GM12874 (cell line): Measurements from ENCODE around the gene TNNT1.

ENCODE experiments used
- CTCF ChIP-seq: IDR thresholded peaks from 2 replicates; pipeline ENCODE4 v1.5.1; 2011; ENCODE audit warnings: low read depth, mild to moderate bottlenecking, control low read depth, low read length, moderate library complexity; ENCODE audit not compliant: insufficient read depth

The TNNT1 gene

DNA sequence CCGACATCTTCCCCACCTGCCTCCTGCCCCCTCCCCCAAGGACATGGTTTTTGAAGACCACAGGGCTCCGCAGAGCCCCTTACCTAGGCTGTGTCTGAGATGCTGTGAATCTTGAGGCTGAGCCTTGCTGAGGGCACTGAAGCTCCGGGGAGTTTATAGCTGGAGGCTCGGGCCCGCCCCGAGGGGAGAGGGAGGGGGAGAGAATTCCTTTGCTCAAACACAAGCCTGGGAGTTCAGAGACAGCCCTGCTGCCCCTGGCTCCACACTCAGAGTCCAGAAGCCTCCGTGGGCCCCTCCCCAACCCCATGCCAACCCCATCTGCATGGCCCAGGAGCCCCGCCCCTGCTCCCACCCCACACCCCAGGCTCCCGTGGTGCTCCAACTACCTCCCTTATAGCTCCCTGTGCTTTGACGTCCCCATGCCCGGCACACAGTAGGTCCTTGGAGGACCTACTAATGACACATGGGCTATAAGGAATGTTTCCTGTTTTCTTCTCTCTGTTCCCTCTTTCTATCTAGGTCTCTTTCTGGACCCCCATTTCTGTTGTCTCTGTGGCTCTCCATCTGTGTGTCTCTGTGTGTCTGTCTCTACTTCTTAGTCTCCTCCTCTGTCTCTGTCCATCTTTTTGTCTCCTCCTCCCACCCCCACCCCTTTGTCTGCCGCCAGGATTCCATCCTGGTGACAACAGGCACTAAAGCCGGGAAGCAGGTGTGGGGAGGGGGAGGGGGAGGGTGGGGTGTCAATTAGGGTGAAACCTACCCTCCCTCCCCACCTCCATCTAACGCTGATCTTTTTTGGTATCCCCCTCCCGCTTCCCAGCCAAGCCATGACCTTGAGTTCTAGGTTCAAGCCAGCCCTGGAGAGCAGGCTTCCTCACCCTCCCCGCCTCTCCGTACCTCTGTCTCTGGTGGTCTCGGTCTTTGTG lies at the start of gene TNNT1:
Gene TNNT1, minus strand, starts transcription at position 129 of the 926 bp plus-strand sequence. CDS start 2,049 bp downstream, outside the sequence.
- TF ChIP-seq CTCF = no peak

GRCh38 chr19:55198651-55199050 lies 49.6 kb upstream of the TNNT1 start:
- TF ChIP-seq CTCF = no peak

GRCh38 chr19:55197528-55197927 lies 48.5 kb upstream of the TNNT1 start:
- no peak for TF ChIP-seq CTCF

GRCh38 chr19:55196803-55197202 lies 47.8 kb upstream of the TNNT1 start:
- no peak for TF ChIP-seq CTCF

DNA sequence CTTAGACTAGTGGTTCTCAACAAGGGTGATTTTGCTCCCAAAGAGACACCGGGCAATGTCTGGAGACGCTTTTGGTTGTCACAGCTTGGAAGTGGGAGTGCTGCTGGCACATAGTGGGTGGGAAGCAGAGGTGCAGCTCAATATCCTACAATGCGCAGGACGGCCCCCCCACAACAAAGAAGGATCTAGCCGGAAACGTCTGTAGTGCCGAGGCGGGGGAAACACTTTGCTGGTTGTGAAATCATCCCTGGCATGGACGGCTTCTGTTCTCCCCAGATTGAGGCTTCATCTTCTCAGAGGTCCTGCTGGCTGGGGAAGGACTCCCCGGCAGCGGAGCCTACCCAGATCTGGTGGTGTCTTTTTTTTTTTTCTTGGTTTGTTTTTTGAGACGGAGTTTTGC lies 44.5 kb upstream of the TNNT1 start:
- TF ChIP-seq CTCF = no peak

GRCh38 chr19:55189403-55189835 lies 40.4 kb upstream of the TNNT1 start:
- no peak for TF ChIP-seq CTCF

DNA sequence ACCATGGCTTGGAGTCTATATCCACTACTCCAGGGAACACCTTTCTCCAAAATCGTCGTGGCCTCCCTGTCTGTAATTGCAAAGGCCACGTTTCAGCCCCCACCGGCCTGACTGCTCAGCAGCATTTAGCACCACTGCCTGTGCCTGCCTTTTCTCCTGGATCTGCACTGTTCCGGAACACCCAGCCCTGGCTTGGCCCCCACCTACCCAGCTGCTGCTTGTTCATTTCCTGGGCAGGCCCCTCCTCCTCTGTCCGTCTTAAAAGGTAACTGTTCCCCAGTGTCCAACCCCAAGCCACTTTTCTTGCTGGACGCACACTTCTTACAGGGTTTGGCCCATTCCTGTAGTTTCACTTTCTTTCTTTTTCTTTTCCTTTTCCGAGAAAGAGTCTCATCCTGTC lies 39.6 kb upstream of the TNNT1 start:
- no peak for TF ChIP-seq CTCF
